Pancreas (tissue), 10 donors: Measurements from ENCODE around the gene COG7. TPM values are rescaled to one million over a fixed set of nuclear protein-coding genes. Genes with fewer than 3 reads are reported as not detected.

ENCODE experiments used
- ATAC-seq, 4 donors: fragments of 200-7000 bp; cut with Tn5 transposase; one replicate each; pipeline versions ENCODE4 v1.8.0 to v1.9.1; 2020; ENCODE audit warnings: mild to moderate bottlenecking in 4 of 4, moderate library complexity in 4 of 4
- DNase-seq, 6 donors: peaks; one replicate each; pipeline ENCODE4 v3.0.0-alpha.2; 2020
- FAIRE-seq: peaks from 2 replicates; lab custom pipeline; 2012; peaks lifted over from hg19 to GRCh38; lab: Jason Lieb, UNC
- H3K27ac ChIP-seq, 4 donors: fragments of 200-600 bp; sonication (generic); 1 replicate in 3 of 4; 2 replicates in 1 of 4; pipeline versions ENCODE4 v1.5.0 to v1.8.0; 2020
- H3K27me3 ChIP-seq, 4 donors: fragments of 200-600 bp; one replicate each; pipeline ENCODE4 v1.8.0; 2021
- H3K36me3 ChIP-seq, 3 donors: fragments of 200-600 bp; sonication (generic) in 1 of 3; one replicate each; pipeline versions ENCODE4 v1.5.0 to v1.8.0; 2020 to 2021
- H3K4me1 ChIP-seq, 3 donors: fragments of 200-600 bp; one replicate each; pipeline ENCODE4 v1.8.0; 2021
- H3K4me3 ChIP-seq, 4 donors: fragments of 200-600 bp; sonication (generic) in 2 of 4; one replicate each; pipeline versions ENCODE4 v1.5.0 to v1.8.0; 2020 to 2021
- H3K9me3 ChIP-seq, 4 donors: fragments of 200-600 bp; one replicate each; pipeline ENCODE4 v1.8.0; 2021
- CTCF ChIP-seq, 4 donors: fragments of 200-600 bp; sonication (generic) in 3 of 4; IDR thresholded peaks; one replicate each; pipeline versions ENCODE4 v1.5.0 to v1.8.0; 2021; ENCODE audit warnings: antibody characterized with exemption in 4 of 4
- WGBS, 2 donors: extraction: QIAGEN DNeasy Blood & Tissue Kit; methylation state at CpG; one replicate each; pipeline ENCODE4 v1.1.7; 2013; 5-methylcytosine and 5-hydroxymethylcytosine counted together
- intact Hi-C, 3 donors: fragments of 100-400 bp; cut with DNase I; formaldehyde crosslinking; loops; one replicate each; pipeline versions ENCODE4 v1.11.1 to v1.14.2; 2022
- polyA plus RNA-seq, 2 donors: library from polyadenylated mRNA; stranded (reverse); fragments of 200-250 nt; gene quantifications; one replicate each; pipeline ENCODE4 v1.2.3, GENCODE V29; 2013
- total RNA-seq, 6 donors: library from RNA; stranded (reverse); fragmentation: NEBNext Ultra II Directional in 4 of 6; extraction: Animal tissue kit (Norgen Biotek cat#: 25700) in 4 of 6; gene quantifications; one replicate each; pipeline versions ENCODE4 v1.2.1 to v1.2.4, GENCODE V29; 2021 to 2023
- donor health status: healthy with polysubstance abuse.
- donor health status: DM: no; HTN: no; CAD: no; lungs with moderate emphysema.
- donor health status: DM: no; HTN: no; CAD: no.
- donor health status: control.
- donor health status: control.
- donor health status: Bipolar disorder and iron deficiency.
- donor health status: DM: yes; HTN: yes; CAD: no.
- donor health status: DM: no; HTN: no; CAD: no.
- donor health status: DM: no; HTN: no; CAD: no.
- donor health status: DM: yes; HTN: yes; CAD: no.

COG7 gene
- total and polyA plus RNA-seq, 8 donors, result 5.9 to 34.0 (median 9.1) TPM

- Histone ChIP-seq H3K27me3 (no peaks in the 10 kb centered on the region), H3K36me3 (peaks cover 0 to 27% (median 13%) of the 10 kb centered on the region in 3 donors), H3K27ac (no peak overlapping the region), H3K4me1 (no peaks in the 10 kb centered on the region), H3K4me3 (no peak overlapping the region), H3K9me3 (no peaks in the 10 kb centered on the region)
- intact Hi-C loops, result no loop called here
- WGBS, 2 donors, result 90 to 98% methylated on average over 5 of the region's 5 CpGs
- ATAC-seq (no peak), DNase-seq (peak in 1 of 6 donors; percentile 13), FAIRE-seq (no peak)
- no peak for TF ChIP-seq CTCF (IDR thresholded peaks at IDR 0.05)
These were observed 63.8 kb downstream of the COG7 start for GRCh38 chr16:23389201-23389600.

- H3K27ac ChIP-seq, result no peak overlapping the region
- H3K4me3 ChIP-seq, result no peak overlapping the region
- no peaks in the 10 kb centered on the region for H3K4me1 ChIP-seq
- no peak for TF ChIP-seq CTCF (IDR thresholded peaks at IDR 0.05)
- DNase-seq (peak in 1 of 6 donors; percentile 17), FAIRE-seq (no peak), ATAC-seq (no peak)
- no peaks in the 10 kb centered on the region for H3K27me3 ChIP-seq
- 94 to 97% methylated on average over 15 of the region's 15 CpGs for WGBS, 2 donors
- intact Hi-C loops, result no loop called here
- H3K36me3 ChIP-seq, result peaks cover 0 to 27% (median 13%) of the 10 kb centered on the region in 3 donors
- H3K9me3 ChIP-seq, result no peaks in the 10 kb centered on the region
These were observed 64.2 kb downstream of the COG7 start for GRCh38 chr16:23388786-23389185.

- TF ChIP-seq CTCF (IDR thresholded peaks at IDR 0.05), result no peak
- intact Hi-C loops, result no loop called here
- no peak overlapping the region for H3K4me3 ChIP-seq
- no peaks in the 10 kb centered on the region for H3K27me3 ChIP-seq
- DNase-seq, result no peak
- no peak for ATAC-seq
- H3K27ac ChIP-seq, result no peak overlapping the region
- 91% methylated on average over 8 of the region's 8 CpGs for WGBS, 2 donors
- no peaks in the 10 kb centered on the region for H3K9me3 ChIP-seq
- peaks cover 0 to 27% (median 9%) of the 10 kb centered on the region in 3 donors for H3K36me3 ChIP-seq
- FAIRE-seq, result no peak
- no peaks in the 10 kb centered on the region for H3K4me1 ChIP-seq
These were observed 65.3 kb downstream of the COG7 start for GRCh38 chr16:23387666-23388065.

- 91 to 93% methylated on average over 15 of the region's 15 CpGs for WGBS, 2 donors
- H3K27me3 ChIP-seq, result no peaks in the 10 kb centered on the region
These were observed 67.5 kb downstream of the COG7 start for GRCh38 chr16:23385441-23385840.

More at GRCh38 chr16:23385441-23385840, 67.5 kb downstream of the COG7 start:
- H3K36me3 ChIP-seq, result peaks cover 0 to 7% (median 5%) of the 10 kb centered on the region in 3 donors
- intact Hi-C loops, result no loop called here
- H3K4me3 ChIP-seq, result no peak overlapping the region
- H3K27ac ChIP-seq, result no peak overlapping the region
- no peak for ATAC-seq
- no peaks in the 10 kb centered on the region for H3K9me3 ChIP-seq
- FAIRE-seq, result no peak
- peak in 1 of 6 donors; percentile 7 for DNase-seq
- TF ChIP-seq CTCF (IDR thresholded peaks at IDR 0.05), result no peak
- H3K4me1 ChIP-seq, result no peaks in the 10 kb centered on the region
